Stomach (tissue), 4 donors: ENCODE data around the gene SNTA1.
A peak's percentile ranks its signal among the peaks of the same experiment; 100 is the strongest.

Experiments
- CTCF ChIP-seq, 7 experiments: fragments of 450-650 bp in 4 of 7; fragments of 200-600 bp in 3 of 7; sonication (generic) in 3 of 7; IDR thresholded peaks; one replicate each; pipeline ENCODE4 v1.5.1; 2016 to 2019; ENCODE audit warnings: antibody characterized with exemption in 7 of 7, control low read depth in 2 of 7, mild to moderate bottlenecking in 1 of 7
- POLR2A ChIP-seq, 4 donors: fragments of 450-650 bp; IDR thresholded peaks; one replicate each; pipeline ENCODE4 v1.6.1; 2016; ENCODE audit warnings: antibody characterized with exemption in 4 of 4, control low read depth in 2 of 4, mild to moderate bottlenecking in 1 of 4, moderate library complexity in 1 of 4
- POLR2AphosphoS5 ChIP-seq, 3 donors: sonication (generic); formaldehyde crosslinking; IDR thresholded peaks; one replicate each; pipeline ENCODE4 v1.6.1; 2016; ENCODE audit warnings: antibody characterized with exemption in 3 of 3

DNA sequence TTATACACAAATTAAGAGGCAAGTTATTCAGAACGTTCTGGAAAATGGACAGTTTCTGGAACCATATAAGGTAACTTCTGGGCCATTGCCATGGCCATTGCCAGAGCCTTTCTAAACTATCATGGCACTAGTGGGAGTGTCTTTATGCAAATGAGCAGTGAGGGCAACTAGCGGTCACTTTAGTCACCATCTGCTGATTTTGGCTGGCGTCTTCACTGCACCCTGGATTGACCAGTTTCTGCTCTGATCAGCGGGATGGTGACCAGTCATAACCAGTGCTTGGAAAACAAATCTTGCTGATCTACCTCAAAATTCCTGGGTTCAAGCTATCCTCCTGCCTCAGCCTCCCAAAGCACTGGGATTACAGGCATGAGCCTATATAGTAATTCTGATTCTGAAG is 7.3 kb upstream of the SNTA1 start:
- TF ChIP-seq CTCF (IDR thresholded peaks at IDR 0.05): no peak
- TF ChIP-seq POLR2AphosphoS5 (IDR thresholded peaks at IDR 0.05): peak in 1 of 3 donors; percentile 6
- TF ChIP-seq POLR2A (IDR thresholded peaks at IDR 0.05): no peak
